NCI-H2171 treated with DMSO at 0.1 percent for 48 hours (cell line): Measurements from ENCODE around the gene BRMS1.
"Not testable (repeated sequence)": the region's sequence is repeated elsewhere in the genome, so short reads cannot be mapped to it uniquely, and the experiment has no call there.

ENCODE experiments used
- DNase-seq: peaks from one replicate; lab custom pipeline; 2025; lab: John Stamatoyannopoulos, UW

BRMS1 gene

DNA sequence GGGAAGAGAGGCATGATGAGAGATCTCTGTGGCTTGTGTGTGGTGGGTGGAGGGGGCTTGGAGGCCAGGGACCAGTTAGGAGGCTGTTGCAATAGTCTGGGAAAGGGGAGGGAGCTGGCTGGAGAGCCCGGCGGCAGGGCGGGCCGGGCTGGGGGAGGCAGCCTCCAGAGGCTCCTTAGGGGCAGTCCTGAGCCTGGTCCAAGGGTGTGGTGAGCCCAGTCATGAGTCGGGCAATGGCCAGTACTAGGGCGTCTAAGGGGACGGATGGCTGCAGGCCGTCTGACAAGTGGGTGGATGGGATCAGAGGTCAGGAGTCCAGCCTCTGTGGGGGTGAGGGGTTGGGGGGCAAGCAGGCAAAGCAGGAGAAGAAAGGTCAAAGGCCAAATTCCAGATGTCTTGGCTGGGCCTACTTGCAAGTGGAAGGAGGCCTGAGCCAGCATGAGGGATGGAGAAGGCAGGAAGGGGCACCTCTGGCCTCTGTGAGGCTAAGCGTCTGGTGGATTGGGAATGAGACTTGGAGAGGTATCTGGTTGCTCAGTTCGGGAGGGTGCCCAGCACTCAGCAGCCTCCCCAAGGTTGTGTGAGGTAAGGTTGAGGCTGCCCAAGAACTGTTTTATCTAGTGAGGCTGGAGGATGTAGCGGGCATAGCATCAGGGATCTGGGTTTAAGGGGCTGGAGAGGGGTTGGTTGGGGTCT is 22.0 kb downstream of the BRMS1 start:
- DNase-seq: no peak

DNA sequence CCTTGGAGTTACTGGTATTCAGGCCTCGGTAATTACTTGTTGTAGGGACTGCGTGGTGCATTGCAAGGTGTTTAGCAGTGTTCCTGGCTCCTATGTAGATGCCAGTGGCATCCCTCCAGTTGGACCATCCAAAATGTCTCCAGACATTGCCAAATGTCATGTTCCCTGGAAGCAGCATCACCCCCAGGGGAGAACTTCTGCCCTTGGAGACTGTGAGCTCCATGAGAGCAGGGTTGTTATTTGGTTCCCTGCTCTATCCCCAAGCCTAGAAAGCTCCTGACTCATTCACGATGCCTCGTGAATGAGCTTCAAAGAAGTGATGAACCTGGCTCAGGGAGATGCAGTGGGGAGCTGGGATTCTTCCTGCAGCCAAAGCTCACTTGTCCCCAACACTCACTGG is 23.3 kb downstream of the BRMS1 start:
- no peak for DNase-seq

DNA sequence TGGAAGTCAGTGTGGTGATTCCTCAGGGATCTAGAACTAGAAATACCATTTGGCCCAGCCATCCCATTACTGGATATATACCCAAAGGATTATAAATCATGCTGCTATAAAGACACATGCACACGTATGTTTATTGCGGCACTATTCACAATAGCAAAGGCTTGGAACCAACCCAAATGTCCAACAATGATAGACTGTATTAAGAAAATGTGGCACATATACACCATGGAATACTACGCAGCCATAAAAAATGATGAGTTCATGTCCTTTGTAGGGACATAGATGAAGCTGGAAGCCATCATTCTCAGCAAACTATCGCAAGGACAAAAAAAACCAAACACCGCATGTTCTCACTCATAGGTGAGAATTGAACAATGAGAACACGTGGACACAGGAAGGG is 24.2 kb downstream of the BRMS1 start:
- not testable (repeated sequence) for DNase-seq

DNA sequence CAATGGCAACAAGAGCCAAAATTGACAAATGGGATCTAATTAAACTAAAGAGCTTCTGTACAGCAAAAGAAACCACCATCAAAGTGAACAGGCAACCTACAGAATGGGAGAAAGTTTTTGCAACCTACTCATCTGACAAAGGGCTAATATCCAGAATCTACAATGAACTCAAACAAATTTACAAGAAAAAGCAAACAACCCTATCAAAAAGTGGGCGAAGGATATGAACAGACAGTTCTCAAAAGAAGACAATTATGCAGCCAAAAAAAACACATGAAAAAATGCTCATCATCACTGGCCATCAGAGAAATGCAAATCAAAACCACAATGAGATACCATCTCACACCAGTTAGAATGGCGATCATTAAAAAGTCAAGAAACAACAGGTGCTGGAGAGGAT is 24.6 kb downstream of the BRMS1 start:
- DNase-seq: not testable (repeated sequence)

DNA sequence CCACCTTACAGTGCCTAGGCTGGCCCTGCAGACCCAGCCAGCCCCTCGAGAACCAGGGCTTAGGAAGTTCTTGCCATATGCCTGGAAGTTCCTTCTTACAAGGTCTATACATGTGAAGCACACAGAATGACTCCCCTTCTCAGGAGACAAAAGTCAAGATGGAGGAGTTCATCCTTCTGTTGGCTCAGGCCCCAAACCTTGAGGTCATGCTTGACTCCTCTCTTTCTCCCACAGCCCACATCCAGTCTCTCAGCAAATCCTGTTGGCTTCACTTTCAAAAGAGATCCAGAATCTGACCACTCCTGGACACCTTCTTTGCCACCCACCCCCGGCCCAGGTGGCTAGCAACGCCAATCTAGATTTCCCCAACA is 26.3 kb downstream of the BRMS1 start:
- no peak for DNase-seq

DNA sequence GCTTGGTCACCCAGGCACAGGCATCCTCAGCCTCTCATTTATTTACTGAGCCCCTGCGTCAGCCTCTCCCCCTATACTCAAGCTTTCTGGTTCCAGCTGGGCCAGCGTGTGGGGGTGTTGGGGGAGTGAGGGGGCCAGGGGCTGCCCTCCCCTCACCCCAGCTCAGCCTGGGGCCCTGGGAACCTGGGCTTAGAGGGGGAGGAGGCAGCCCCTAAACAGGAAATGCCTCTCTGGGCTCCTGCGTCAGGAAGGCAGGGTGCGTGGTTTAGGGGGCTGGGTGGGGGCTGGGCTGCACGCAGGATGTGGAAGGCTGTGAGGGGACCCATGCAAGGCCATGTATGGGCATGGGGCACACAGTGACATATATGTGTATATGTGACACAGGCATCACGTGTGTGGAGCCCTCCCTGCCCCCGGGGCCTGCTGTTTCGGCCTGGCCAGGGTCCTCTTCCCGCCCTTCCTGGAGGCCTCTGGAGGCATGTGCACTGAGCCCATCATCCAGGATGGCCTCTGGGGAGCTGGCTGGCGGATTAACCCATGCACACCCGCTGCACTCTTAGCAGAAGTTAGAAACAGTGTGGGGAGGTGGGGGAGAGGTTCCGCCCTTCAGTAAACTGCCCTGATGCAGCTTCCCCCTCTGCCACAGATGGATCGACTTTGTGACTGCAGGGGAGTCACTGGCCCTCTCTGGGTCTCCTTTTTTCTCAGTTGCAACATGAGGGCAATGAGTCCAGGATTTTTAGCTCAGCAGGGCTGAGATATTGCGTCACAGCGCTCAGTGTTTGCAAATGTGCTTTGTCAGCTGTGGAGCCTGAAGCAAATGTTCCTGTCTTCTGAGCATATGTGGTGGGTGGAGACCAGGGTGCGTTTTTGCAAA is 26.9 kb downstream of the BRMS1 start:
- DNase-seq: peak; percentile 76

DNA sequence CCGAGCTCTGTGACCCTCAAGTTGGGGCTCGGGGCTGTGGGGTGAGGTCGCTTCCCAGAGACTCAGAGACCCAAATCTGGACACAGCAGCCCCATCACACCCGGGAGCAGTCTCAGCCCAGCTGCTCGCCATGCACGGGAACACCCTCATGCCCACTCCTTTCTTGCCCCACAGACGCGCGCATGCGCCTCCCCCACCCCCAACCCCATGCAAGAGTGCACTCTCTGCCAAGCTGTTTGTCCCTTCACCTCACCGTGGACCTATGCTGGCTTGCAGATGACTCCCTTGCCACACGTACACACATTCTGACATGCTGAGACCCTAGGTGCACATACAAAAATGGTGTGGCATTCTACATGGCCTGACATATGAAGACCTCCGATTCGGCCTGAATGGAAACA is 27.6 kb downstream of the BRMS1 start:
- no peak for DNase-seq

DNA sequence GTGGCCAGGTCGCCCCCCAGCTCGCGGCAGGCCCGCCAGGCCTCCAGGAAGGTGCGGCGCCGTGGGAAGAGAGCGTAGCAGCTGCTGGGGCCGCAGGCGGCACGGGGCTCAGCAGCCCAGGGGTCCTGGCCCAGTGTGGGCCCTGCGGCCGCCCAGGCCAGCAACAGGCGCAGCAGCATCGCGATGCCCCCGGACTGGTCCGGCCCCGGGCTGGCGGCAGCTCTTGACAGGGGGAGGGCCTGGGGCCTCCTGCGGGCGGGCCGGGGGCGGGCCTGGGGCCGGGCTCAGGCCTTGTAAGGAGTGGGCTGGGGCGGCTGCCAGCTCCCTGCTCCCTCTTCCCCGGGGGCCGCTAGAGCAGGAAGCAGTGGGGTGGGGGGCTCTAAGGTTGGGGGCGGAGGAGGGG is 28.1 kb downstream of the BRMS1 start, which contains the start of gene CD248:
TSS of gene CD248 (minus strand) at position 196 of the 403 bp plus-strand sequence. CDS start at position 179, 17 bp downstream.
- no peak for DNase-seq

DNA sequence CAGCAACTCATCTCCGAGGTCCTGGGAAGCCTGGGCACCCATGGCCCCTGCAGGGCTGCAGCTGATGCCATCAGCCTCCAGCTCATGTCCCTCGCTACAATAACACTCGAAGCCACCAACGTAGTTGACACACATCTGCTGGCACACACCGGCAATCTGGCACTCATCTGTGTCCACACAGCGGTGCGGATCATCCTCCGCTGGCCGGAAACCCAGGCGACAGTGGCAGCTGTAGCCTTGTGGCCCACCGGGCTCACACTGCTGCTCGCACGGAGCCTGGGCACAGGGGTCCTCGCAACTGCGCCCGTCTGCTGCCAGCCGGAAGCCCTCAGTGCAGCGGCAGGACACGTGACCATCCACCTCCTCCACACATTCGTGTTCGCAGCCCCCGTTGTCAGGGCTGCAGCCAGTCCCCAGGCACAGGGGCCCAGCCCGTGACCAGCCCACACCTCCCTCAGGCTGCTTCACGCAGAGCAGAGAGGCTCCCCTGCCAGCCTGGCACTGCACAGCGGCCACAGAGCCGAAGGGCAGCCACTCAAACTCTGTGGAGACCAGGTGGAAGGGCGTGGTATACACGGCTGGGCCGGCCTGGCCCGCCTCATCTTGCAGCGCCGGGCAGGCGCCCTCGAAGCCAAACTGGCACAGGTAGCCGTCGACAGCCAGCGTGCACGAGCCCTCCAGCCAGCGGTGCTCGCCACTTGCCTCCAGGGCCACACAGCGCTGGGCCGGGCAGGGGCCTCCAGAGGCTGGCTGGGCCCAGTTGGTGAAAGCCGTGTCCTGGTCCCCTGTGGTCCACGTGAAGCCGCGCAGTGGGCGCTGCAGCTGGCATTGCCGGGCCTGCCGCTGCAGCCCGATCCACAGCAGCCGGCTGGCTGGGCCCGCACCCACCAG is 28.7 kb downstream of the BRMS1 start:
- no peak for DNase-seq

DNA sequence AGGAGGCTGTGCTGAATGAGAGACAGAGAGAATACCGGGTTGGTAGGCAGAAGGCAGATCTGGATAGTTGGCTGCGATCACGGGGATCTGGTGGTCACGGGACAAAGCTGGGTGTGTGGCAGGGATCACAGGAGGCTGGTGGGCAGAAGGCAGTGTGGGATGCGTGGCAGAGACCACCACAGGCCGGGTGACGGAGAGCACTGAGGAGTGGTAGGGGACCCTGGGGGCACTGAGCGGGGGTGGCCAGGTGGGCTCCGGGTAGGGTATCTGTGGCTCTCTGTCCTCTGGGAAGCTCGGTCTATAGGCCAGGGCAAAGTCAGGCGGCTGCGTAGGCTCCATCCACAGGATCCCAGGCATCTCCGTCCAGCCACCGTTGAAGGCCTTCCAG is 29.4 kb downstream of the BRMS1 start:
- no peak for DNase-seq

DNA sequence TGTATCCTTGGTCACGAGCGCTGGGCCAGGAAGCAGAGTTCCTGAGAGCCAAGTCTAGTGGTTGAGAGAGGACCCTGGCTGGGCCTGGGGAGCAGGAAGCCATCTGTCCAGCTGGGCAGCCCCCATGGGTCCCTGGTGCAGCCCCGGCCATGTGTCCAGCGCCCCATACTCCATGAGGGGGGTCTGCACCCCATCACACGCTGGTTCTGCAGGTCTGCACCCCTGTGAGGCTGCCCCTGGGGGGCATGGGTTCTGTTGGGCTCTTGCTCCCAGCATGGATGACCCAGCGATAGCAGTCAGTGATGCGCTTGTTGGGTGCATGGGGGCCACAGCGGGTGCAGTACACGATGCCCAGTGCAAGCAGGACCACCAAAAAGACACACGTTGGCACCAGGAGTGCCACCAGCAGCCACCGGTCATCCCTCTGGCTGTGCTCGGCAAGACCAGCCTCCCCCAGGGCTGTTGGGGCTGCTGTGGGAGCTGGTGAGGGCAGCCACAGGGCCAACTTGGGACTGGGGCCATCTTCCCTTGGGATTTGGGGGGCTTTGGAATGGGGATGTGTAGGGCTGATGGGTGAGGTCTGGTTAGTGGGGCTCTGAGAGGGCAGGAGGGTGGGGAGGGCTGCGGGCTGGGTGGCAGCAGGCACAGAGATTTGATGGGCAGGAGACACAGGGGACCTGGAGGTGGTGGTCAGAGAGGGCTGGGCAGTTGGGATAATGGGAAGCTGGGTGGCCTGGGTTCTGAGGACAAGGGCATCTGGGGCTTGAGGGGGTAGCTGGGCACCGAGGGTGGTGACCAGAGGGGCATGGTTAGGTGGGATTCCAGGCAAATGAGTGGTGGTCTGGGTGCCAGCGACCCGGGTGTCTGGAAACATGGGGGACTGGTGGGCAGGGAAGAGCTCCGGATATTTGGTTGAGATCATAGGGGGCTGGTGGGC is 30.1 kb downstream of the BRMS1 start:
- DNase-seq: no peak

DNA sequence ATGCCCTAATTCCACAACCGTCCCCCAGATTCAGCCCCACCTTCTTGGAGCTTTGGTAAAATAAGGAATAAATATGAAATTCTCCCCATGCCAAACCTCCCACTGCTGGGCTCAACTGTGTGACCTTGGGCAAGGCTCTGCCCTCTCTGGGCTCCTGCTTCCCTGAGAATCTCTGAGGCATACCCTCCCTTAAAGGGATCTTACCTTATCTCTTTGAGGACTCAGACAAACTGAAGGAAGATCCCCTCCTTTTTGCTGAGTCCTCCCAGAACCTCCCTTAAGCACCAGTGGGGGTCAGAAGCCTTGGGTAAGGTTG is 30.8 kb downstream of the BRMS1 start:
- no peak for DNase-seq

DNA sequence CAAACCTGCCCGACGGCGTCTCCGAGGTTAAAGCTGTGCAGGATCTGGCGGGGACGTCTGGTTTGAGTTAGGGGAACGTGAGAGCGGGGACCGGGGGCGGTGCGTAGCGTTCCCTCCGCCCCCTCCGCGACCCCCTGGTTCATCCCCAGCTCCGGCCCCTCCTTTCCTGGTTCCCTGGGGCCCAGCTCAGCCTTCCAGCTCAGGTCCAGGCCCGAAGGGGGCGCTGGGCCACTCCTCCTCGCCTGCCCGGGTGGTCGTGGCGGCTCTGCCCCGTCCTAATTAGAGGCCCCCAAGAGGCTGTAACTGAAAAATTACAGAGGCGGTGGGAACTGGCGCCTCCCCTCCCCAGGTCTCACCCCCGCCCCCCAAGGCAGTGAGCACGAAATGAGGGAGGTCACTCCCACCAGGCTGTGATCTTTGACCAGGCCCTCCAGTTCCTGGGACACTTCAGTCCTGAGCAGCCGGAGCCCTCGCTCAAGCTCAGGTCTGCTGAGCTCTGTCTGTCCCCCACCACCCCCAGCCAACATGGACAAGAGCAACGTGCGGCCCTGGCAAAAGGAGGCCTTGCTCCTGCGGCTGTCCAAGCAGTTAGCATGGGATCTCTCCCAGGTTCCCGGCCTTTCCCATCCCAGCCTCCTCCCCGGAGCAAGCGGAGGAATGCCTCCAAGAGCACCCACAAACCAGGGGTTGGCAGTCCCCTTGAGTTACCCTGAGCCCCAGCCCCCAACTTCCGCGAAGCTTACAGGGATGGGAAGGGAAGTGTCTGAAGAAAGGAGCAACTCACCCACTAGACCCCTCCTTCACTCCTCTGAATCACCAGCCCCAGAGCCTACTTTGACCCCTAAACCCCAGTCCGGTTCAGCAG is 31.4 kb downstream of the BRMS1 start:
- DNase-seq: no peak

DNA sequence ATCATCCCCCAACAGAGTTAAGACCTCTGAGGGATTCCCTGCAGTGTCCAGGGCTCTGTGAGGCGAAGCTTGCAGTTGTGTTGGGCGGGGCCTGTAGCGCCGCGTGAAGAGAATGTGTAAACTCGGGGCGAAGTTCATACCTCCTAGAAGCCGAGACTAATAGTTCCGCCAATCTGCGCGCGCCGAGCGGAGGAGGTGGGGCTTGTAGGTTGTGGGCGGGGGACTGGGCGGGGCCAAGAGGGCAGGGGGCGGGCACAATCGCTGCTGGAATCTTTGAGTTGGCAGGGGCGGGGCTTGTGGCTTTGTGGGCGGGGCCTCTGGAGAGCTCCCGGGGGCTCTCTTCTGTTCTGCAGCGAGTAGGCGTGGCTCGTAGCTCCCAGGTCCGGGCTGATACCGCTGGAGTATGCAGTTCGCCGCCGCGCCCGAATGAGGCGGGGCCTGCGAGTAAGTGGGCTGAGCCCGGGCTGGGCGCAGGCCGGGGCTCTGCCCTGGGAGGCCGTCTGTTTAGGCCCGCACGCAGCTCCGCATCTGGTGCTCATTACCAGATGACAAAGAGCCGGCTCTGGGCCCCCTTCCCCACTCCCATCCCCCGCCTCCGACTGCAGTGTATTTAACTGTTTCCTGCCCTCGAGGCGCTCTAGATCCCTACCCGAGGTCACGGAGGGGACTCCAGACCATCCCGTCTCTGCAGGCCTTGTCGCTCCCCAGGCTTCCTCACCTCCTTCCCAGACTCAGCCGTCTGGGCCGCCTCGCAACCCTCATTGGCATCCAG is 32.2 kb downstream of the BRMS1 start:
- DNase-seq: peak; percentile 98

DNA sequence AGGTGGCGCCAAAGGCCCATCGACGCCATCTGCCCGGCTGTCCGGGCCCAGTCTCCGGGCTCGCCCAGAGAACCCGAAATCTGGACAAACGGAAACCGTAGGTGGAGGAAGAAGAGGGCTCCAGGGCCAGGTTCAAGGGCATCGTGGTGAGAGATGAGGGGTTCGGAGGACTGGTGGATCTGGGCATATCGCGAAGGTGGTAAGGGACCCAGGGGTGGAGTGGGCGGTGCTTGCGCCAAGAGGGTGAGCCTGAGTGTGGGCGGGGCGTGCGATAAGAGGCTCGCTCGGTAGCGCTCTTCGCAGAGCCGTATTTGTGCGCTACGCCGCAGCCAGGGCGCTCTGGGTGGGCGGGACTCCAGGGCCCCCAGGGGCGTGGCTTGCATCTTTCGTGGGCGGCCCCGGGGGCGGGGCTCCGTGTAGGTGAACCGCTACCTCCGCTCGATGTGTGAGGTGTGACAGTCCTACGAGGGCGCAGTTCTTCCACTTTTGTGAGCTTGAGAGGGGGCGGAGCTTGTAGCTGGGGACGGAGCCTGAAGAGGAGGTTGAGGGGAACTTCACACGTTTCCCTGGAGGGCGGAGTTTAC is 32.8 kb downstream of the BRMS1 start:
- peak; percentile 97 for DNase-seq

DNA sequence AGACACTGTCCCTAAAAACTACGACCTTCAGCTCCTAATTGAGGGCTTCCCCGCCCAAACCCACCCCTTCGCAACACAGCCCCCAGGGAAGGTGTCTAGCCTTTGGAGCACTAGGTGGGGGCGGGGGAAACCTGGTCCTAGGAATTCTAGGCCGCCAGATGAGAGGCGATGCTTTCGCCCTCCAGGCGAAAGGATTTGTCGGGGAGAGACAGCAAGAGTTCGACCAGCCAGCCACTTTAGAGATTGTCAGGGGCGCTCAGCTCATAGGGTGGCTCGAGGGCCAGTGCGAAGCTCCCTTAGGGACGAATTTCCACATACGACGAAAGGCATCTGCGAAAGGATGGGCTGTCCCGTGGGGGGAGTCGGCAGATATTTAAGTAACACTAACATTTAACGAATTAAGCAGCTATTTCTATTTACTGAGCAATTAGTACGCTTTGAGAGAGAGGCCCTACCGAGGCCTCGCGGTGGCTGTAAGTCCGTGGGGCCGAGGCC is 33.4 kb downstream of the BRMS1 start:
- DNase-seq: no peak

DNA sequence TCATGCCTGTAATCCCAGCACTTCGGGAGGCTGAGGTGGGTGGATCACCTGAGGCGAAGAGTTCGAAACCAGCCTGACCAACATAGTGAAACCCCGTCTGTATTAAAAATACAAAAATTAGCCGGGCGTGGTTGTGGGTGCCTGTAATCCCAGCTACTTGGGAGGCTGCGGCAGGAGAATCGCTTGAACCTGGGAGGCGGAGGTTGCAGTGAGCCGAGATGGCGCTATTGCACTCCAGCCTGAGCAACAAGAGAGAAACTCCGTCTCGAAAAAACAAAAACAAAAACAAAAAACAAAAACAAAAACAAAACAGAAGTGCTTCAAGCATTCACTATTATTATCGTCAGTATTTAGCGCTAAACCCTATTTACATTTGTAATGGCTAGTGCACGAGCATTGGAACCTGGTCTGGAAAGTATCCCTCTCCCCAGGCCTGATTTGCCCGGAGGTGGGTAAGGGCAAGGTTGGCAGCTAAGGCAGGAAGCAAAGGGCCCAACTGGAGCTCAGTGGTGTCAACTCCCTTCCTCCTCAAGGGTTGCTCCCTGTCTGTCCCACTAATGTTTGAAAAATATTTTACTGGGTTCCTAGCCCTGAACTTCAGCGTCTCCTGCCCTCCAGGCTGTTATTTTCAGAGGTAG is 34.0 kb downstream of the BRMS1 start:
- DNase-seq: not testable (repeated sequence)

DNA sequence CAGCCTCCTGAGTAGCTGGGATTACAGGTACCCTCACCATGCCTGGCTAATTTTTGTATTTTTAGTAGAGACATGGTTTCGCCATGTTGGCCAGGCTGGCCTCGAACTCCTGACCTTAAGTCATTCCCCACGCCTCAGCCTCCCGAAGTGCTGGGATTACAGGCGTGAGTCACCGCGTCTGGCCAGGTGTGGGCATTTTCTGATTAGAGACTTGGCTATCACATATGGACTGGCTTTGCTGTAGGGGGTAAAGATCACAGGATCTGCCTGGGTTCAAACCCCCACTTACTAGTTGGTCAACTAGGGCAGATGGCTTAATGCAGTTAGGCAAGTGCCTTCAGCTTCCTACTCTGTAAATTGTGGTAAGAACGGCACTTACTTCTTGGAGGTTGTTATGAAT is 34.6 kb downstream of the BRMS1 start:
- DNase-seq: no peak

DNA sequence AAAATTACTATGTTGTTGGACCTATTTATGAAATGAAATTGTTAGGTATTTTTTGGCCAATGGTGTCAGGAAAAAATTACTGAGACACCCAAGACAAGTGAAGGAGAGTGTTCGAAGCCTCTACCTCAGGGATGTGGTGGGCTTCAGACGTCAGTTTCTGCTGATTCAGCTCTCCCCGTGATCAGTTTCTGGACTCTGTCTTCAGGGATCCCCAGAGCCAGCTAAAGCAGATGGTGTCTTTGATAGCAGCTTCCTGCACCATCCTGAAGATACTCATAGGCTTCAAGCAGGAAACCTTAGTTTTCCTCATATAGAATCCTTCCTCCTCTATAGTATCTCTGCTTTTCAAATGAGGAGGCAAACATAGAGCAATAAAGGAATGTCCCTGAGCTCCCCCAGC is 35.4 kb downstream of the BRMS1 start:
- no peak for DNase-seq
